Measurements from ENCODE around the gene NDUFS2. TPM values are rescaled to one million over a fixed set of nuclear protein-coding genes. Genes with fewer than 3 reads are reported as not detected.

NDUFS2 gene
- total RNA-seq, result 113 and 141 TPM in 2 replicates

DNA sequence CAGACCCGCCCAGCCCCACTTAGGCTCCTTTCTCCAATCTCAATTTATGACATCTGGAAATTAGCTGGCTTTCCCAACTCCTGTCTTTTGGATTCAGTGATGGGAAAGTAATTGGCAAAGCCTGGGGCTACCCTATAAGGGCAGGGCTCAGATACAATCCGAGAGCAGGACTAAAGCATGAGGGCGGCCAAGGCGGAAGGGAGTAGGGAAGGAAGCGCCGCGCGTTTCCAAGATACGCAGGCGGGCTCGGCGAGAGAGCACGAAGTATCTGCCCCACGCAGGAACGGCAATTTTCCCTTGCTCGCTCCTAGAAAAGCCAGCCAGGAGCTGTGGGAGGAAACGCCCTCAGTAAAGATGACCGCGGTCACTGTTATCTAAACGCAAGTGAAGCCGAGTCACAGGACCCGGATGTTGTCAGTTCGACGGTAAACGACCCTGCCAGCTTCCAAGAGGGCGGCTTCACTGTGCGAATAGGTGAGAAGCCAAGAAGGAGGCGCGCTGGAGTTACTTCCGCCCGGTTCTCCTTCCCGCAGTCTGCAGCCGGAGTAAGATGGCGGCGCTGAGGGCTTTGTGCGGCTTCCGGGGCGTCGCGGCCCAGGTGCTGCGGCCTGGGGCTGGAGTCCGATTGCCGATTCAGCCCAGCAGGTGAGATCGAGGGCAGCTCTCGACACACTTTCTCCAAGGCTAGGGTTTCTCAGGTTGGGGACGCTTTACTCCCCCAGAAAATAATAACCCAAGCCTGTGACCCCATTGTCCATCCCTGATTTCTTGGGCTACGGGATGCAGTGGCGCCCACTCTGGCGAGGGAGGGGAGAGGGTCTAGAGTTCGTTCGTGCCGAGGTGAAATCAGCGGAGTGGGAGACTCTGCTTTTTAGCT lies at the start of gene NDUFS2:
TSS of gene NDUFS2 (plus strand) at position 532 of the 877 bp plus-strand sequence. CDS start at position 551, 19 bp downstream.
- DNase-seq (ENCODE audit: extremely low read depth, low read depth, low spot score), result peak; percentile 93

DNA sequence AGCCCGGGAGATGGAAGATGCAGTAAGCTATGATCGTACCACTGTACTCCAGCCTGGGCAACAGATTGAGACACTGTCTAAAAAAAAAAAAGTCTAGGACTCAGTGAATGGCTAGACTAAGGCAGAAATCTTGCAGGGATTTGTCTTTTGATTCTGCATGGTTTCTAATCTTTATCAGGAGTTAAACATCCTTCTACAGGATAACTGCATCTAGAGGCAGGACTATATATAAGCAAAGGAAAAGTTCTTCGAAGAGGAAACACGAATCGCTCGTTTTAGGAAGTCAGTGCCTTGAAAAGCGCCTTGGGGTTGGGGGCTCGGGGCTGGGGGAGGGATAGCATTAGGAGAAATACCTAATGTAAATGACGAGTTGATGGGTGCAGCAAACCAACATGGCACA lies 49.0 kb upstream of the NDUFS2 start:
- no peak for DNase-seq (ENCODE audit: extremely low read depth, low read depth, low spot score)

DNA sequence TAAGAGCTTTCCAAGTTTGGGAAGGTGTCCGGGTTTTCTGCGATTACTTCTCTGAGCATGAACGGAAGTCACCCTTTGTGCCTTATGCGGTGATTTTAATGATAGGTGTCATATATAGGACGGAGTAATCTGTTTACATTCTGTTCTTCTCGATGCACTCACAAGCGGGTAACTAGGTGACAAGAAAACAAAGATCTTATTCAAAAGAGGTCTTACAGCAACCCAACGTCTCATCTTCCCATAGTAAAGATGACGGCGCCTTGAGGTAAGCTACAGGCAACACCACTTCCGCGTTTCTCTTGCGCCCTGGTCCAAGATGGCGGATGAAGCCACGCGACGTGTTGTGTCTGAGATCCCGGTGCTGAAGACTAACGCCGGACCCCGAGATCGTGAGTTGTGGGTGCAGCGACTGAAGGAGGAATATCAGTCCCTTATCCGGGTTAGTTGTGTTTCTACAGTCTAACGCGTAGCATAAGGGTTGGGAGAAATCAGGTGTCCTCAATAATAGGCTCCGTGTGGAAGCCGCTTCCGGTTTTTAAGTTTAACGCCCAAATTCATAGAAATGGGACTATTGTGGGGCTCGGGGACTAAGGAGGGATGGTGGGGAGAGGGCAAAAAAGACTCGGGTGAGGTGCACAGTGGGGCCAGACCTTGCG lies 48.4 kb upstream of the NDUFS2 start, which contains the start of gene UFC1:
TSS of gene UFC1 (plus strand) at position 297 of the 656 bp plus-strand sequence. CDS start at position 317, 20 bp downstream.
- DNase-seq (ENCODE audit: extremely low read depth, low read depth, low spot score), result peak; percentile 80

DNA sequence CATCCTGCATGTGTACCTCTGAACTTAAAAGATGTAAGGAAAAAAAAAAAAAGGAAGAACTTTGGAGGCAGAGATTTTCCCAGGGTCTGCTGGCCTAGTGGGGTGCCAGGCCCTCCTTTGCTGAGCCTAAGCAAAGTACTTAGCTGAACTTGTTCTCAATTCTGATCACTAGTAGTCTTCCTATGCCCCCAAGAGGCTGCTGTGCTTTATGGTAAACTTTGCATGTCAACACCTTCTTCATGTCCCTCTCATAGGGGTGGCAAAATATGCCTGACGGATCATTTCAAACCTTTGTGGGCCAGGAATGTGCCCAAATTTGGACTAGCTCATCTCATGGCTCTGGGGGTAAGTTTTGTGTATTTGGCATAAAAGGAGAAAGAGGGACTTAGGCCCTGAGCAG lies 44.3 kb upstream of the NDUFS2 start:
- no peak for DNase-seq (ENCODE audit: extremely low read depth, low read depth, low spot score)

DNA sequence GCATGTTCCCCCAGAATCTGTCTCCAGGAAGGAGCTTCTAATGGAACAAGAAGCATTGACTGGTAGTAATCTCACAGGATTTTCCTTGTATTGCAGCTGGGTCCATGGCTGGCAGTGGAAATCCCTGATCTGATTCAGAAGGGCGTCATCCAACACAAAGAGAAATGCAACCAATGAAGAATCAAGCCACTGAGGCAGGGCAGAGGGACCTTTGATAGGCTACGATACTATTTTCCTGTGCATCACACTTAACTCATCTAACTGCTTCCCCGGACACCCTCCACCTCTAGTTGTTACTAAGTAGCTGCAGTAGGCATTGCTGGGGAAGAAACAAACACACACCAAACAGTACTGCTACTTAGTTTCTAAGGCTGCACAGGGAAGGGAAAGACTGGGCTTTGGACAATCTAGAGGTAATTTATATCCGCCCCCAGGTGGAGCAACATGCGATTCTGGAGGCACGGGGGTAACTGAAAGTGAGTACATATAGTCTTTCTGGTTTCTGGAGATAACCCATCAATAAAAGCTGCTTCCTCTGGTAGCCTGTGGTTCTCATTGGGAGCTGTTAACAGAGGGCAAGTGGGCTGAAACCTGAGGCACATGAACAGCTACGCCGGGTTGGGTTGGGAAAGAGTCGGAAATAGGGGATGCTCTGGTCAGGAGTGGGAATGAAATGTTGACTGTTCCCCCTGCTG lies 43.7 kb upstream of the NDUFS2 start:
- no peak for DNase-seq (ENCODE audit: extremely low read depth, low read depth, low spot score)

DNA sequence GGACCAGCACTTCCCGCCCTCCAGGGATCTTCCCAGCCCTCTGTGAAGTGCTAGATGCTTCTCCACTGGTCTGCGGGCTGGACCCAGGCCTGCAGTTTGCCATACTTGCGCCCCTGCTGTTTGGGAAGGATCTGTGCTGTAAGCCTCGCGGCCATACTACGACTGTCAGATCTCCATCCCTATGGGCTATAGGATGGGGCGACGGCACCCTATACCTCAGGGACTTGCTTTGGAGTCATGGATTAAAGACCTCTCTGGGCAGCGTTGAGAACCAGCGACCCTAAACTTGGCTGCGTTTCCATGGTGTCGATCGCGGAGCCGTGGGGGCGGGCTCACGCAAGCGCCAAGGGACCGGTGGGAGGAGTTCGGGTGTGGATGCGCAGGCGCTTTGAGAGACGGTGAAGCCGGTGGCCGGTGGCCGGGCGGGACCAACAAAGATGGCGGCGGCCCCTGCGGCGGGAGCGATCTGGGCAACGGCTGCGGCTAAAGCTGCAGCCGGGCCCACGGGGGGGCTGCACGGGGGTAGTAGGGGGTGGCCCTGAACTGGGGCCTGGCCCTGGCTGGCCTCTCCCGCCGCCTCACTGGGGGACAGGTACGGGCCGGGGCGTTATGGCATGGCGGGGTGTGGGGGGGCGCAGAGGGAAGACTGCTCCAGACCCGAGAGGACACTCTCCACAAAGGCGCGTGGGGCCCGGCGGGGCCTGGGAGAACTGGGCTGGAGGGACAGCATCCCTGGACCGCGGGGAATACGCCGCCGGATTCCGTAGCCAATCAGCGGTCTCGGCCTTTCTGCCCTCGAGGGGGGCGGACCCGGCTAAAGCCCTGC lies 42.9 kb upstream of the NDUFS2 start, which contains the start of gene USP21:
TSS of gene USP21 (plus strand) at position 414 of the 826 bp plus-strand sequence. CDS start 1,141 bp downstream, outside the sequence.
- DNase-seq (ENCODE audit: extremely low read depth, low read depth, low spot score), result no peak

DNA sequence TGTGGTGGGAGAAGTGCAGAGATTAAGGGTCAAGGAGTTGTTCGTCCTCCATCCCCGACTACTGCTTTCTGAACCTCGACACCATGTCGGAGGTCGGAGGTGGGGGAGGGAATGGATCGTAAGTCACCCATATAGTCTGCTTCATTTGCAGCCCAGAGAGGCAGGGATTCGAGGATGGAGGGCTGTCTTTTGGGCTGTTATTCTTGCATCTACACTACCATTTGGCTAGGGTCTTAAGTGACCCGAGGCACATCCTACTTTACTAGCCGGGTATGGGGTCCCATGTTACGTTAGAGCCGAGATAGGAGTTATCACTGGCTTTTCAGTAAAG lies 42.3 kb upstream of the NDUFS2 start:
- no peak for DNase-seq (ENCODE audit: extremely low read depth, low read depth, low spot score)

DNA sequence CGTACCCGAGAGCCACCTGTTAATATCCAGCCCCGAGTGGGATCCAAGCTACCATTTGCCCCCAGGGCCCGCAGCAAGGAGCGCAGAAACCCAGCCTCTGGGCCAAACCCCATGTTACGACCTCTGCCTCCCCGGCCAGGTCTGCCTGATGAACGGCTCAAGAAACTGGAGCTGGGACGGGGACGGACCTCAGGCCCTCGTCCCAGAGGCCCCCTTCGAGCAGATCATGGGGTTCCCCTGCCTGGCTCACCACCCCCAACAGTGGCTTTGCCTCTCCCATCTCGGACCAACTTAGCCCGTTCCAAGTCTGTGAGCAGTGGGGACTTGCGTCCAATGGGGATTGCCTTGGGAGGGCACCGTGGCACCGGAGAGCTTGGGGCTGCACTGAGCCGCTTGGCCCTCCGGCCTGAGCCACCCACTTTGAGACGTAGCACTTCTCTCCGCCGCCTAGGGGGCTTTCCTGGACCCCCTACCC lies 41.5 kb upstream of the NDUFS2 start:
- DNase-seq (ENCODE audit: extremely low read depth, low read depth, low spot score), result no peak

DNA sequence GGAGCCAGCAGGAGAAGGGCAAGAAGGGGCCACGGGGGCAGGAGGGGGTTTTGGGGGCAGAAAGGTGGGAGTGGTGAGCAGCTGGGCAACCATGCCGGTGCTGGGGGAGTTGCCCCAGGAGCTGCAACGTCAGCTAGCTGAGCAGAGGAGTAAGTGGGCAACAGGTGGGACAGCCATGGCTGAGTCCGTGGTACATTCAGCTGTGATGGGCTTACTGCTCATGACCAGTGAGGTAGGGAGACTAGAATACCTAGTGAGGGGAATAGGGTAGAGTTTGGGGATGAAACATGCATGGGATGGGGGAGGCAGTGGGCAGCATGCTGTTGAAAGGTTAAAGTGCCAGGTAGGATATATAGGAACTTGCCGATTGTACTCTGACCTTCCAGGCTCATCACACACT lies 40.5 kb upstream of the NDUFS2 start:
- no peak for DNase-seq (ENCODE audit: extremely low read depth, low read depth, low spot score)

DNA sequence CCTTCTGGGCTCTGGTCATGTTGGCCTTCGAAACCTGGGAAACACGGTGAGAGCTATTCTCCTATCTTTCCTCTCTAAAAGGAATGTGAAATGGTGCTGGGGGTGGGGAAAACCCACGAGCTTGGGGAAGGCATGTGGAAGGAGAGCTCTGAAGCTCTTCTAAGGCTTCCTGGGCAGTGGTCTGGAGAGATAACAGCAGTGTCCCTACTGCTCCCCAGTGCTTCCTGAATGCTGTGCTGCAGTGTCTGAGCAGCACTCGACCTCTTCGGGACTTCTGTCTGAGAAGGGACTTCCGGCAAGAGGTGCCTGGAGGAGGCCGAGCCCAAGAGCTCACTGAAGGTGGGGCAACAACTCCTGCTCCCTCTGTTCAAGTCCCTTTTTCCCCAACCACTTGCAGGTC lies 40.1 kb upstream of the NDUFS2 start:
- DNase-seq (ENCODE audit: extremely low read depth, low read depth, low spot score), result no peak

DNA sequence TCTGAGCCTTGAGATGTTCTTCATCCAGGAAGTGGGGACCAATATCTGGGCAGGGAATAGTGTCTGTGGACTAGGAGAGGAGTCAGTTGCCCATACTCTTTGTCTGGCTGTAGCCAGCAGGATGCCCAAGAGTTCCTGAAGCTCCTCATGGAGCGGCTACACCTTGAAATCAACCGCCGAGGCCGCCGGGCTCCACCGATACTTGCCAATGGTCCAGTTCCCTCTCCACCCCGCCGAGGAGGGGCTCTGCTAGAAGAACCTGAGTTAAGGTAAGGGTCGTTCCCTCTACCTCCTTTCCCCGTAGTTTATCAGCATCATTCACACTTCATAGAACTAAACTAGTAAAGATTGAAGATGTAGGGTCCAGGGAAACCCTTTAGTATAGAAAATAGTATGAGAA lies 39.4 kb upstream of the NDUFS2 start:
- DNase-seq (ENCODE audit: extremely low read depth, low read depth, low spot score), result no peak

DNA sequence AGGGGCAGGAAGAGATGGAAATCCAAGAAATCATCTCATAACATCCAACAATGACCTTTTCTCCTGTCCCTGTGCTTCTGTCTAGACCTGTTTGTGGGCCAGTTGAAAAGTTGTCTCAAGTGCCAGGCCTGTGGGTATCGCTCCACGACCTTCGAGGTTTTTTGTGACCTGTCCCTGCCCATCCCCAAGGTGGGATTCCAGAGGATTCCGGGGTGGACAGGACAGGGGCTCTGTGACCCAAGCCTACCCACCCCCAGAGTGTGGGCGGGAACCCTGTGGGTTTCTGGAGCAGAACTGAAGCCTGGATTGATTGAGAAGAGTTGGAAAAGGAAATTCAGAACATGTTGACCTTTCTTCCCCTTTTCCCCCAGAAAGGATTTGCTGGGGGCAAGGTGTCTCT lies 38.4 kb upstream of the NDUFS2 start:
- no peak for DNase-seq (ENCODE audit: extremely low read depth, low read depth, low spot score)

DNA sequence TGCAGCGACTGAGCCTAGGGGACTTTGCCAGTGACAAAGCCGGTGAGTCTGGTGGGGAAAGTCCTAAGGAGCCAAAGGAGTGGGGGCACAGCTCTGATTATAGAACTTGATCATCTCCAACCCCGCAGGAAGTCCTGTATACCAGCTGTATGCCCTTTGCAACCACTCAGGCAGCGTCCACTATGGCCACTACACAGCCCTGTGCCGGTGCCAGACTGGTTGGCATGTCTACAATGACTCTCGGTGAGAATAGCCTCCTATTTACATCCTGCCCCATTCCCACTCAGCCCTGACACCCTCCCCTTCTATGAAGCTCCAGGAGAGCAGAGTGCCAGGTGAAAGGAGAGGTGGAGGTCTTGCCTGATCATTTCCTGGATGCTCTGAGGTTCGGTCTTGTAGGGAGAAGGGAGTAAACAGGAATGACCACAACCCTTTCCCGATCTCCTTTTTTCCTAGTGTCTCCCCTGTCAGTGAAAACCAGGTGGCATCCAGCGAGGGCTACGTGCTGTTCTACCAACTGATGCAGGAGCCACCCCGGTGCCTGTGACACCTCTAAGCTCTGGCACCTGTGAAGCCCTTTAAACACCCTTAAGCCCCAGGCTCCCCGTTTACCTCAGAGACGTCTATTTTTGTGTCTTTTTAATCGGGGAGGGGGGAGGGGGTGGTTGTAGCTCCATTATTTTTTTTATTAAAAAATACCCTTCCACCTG lies 37.1 kb upstream of the NDUFS2 start:
- DNase-seq (ENCODE audit: extremely low read depth, low read depth, low spot score), result no peak

DNA sequence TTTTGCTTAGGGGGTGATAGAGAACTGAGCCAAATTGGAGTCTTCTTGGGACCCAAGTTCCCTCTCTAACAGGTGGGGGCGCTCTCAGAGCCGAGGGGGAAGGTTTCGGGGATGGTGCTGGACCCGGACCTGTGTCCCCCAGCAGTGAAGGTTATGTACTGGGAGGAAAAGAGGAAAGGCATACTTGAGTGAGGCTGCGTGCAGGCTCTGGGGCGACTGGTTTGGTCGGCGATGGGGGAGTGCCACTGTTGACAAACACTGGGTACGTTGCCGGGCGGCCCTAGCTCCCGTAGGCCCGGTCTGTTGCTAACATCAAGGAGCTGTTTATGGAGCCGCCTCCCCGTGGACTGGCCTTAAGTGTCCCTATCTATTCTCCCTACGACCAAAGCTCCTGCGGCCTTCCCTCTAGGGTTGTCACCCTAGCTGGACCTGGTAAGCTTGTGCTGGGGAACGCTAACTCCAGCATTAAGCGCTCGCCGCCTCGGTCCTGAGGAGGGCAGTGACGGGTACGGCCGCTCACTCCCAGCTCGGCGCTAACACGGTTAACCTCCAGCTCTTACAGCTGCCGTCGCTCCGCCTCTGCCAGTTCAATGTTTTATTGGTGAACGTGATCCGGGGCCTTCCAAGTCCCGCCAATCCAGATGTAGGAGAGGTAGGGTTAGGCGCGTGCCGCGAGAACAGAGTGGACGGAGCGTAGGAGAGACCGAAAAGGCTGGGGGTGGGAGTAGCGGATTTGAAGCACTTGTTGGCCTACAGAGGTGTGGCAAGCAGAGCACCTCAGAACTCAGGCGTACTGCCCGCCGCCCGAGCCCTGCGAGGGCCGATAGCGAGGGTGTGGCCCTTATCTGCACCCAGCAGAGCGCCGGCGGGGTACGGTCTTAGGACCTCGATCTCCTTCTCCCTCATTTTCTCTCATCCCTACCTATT lies 36.2 kb upstream of the NDUFS2 start, which contains the start of gene PPOX:
TSS of gene PPOX (plus strand) at position 685 of the 927 bp plus-strand sequence. CDS start 422 bp downstream, outside the sequence.
- peak; percentile 91 for DNase-seq (ENCODE audit: extremely low read depth, low read depth, low spot score)

DNA sequence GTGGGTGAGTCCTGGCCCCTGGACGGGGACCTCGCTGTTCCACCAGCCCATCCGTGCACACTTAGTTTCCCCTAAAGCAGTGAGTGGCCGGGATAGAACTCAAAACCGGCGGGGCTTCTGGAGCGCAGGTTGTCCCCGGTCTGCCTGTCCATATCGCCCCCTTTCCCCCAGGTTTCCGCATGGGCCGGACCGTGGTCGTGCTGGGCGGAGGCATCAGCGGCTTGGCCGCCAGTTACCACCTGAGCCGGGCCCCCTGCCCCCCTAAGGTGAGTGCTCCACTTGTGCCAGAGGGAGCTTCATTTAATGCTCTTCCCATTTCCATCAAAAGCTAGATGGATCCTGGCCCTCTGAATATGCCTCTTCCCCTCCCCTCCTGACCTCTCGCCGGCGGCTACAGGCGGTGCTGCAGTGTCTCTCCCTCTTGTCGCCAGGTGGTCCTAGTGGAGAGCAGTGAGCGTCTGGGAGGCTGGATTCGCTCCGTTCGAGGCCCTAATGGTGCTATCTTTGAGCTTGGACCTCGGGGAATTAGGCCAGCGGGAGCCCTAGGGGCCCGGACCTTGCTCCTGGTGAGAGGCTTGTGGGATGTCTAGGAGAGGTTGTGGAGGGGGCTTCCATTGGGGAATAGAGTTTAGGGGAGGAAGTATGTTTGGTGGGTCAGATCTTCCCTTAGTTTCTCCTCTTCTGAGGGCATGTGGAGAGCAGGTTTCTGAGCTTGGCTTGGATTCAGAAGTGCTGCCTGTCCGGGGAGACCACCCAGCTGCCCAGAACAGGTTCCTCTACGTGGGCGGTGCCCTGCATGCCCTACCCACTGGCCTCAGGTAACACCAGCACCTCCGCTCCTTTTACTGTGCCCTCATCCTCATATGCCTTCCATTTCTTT lies 35.3 kb upstream of the NDUFS2 start:
- DNase-seq (ENCODE audit: extremely low read depth, low read depth, low spot score), result no peak

DNA sequence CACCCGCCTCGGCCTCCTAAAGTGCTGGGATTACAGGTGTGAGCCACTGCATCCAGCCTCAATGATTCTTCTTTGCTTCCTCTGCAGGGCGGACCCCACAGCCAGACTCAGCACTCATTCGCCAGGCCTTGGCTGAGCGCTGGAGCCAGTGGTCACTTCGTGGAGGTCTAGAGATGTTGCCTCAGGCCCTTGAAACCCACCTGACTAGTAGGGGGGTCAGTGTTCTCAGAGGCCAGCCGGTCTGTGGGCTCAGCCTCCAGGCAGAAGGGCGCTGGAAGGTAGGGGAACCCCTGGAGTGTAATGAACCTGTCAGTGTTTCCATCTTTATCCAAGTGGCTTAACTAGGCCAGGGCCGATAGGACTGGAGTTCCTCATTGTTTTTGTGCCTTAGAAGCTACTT lies 33.3 kb upstream of the NDUFS2 start:
- no peak for DNase-seq (ENCODE audit: extremely low read depth, low read depth, low spot score)

DNA sequence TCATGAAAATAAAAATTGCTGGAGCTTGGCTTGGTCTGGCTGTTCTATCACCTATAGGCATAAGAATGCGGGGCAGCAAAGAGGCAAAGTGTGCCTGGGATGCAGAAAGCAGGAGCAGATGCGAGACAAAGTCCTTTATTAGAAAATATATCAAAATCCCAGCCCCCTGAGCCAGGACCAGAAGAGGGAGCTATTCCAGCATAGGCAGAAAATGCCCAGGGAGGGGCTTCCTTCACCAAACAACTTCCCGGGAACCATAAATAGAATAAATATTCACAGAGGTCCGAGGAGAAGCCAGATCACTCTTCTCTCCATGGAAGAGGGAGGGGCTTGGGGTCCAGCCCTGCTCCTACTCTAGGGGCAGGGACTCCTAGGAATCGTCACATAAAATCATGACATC lies 31.0 kb upstream of the NDUFS2 start:
- no peak for DNase-seq (ENCODE audit: extremely low read depth, low read depth, low spot score)

DNA sequence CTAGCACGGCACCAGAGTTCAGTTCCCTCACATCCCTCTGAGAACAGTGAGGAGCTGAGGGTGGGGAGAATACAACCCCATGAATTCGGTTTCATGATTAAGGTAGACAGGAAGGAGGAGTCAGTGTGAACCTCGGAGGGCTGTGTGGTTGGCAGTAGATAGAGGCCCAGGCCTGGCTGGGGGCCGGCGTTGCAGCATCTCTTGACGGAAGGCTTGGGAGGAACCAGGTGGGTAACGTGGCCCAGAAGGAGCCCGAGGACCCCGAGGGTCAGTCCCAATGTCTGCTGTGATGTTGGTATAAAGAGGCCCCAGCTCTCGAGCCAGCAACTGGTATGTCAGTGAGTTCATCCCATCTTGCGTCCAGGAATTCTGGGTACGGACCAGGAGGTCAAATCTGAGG lies 30.5 kb upstream of the NDUFS2 start:
- DNase-seq (ENCODE audit: extremely low read depth, low read depth, low spot score), result no peak
